Lung (tissue), 12 donors: ENCODE results near the gene ADGRV1. TPM values are rescaled to one million over a fixed set of nuclear protein-coding genes. Genes with fewer than 3 reads are reported as not detected.
"Not testable (repeated sequence)": the region's sequence is repeated elsewhere in the genome, so short reads cannot be mapped to it uniquely, and the experiment has no call there.

Source experiments
- ATAC-seq: fragments of 200-7000 bp; cut with Tn5 transposase; one replicate; pipeline ENCODE4 v1.9.1; 2020; ENCODE audit warnings: moderate number of reproducible peaks; ENCODE audit not compliant: insufficient read depth, low FRiP score
- DNase-seq, 3 donors: peaks; one replicate each; pipeline ENCODE4 v3.0.0-alpha.2; 2013 to 2017
- H3K27ac ChIP-seq, 2 donors: one replicate each; pipeline ENCODE4 v1.5.1; 2013; ENCODE audit warnings: mild to moderate bottlenecking in 2 of 2, moderate library complexity in 2 of 2, control low read depth in 1 of 2, inconsistent platforms in 1 of 2, low read depth in 1 of 2, low read length in 1 of 2
- H3K27me3 ChIP-seq, 3 donors: one replicate each; pipeline ENCODE4 v1.5.1; 2013; ENCODE audit warnings: low read length in 2 of 3; ENCODE audit not compliant: control insufficient read depth in 3 of 3, insufficient read depth in 3 of 3
- H3K36me3 ChIP-seq, 4 donors: one replicate each; pipeline ENCODE4 v1.5.1; 2013; ENCODE audit warnings: low read length in 4 of 4, mild to moderate bottlenecking in 1 of 4, moderate library complexity in 1 of 4; ENCODE audit not compliant: control insufficient read depth in 4 of 4, insufficient read depth in 4 of 4
- H3K4me1 ChIP-seq, 5 donors: one replicate each; pipeline ENCODE4 v1.5.1; 2013; ENCODE audit warnings: low read length in 5 of 5, mild to moderate bottlenecking in 2 of 5, moderate library complexity in 1 of 5; ENCODE audit not compliant: control insufficient read depth in 5 of 5, insufficient read depth in 5 of 5
- H3K4me3 ChIP-seq: one replicate; pipeline ENCODE4 v1.5.1; 2013; ENCODE audit warnings: mild to moderate bottlenecking, control low read depth, moderate library complexity
- H3K9ac ChIP-seq, 2 donors: one replicate each; pipeline ENCODE4 v1.5.1; 2013; ENCODE audit warnings: low read length in 2 of 2, control low read depth in 1 of 2; ENCODE audit not compliant: insufficient read depth in 1 of 2
- H3K9me3 ChIP-seq, 4 donors: one replicate each; pipeline ENCODE4 v1.5.1; 2013; ENCODE audit warnings: low read length in 3 of 4, mild to moderate bottlenecking in 1 of 4, moderate library complexity in 1 of 4; ENCODE audit not compliant: control insufficient read depth in 4 of 4, insufficient read depth in 3 of 4
- CTCF ChIP-seq: IDR thresholded peaks from 2 replicates; pipeline ENCODE4 v1.5.1; 2012; ENCODE audit warnings: mild to moderate bottlenecking; ENCODE audit errors: control extremely low read depth, extremely low read depth
- WGBS, 2 donors: extraction: QIAGEN DNeasy Blood & Tissue Kit; methylation state at CpG; one replicate each; pipeline ENCODE4 v1.1.7; 2013; 5-methylcytosine and 5-hydroxymethylcytosine counted together
- polyA plus RNA-seq, 2 donors: library from polyadenylated mRNA; stranded (reverse); fragments of 200-250 nt; gene quantifications; one replicate each; pipeline ENCODE4 v1.2.1, GENCODE V29; 2013
- total RNA-seq, 2 donors: library from RNA; depleted of rRNA in 1 of 2; stranded (reverse); fragments of >200 nt in 1 of 2; gene quantifications; one replicate each; pipeline ENCODE4 v1.2.1, GENCODE V29; 2014 to 2021
- donor health status: control.
- donor health status: control.
- donor health status: Bipolar disorder and iron deficiency.
- donor health status: healthy.
- donor health status: DM: yes; HTN: yes; CAD: no.

Gene ADGRV1
- total and polyA plus RNA-seq, 4 donors, result 3.6 to 66.2 (median 28.2) TPM

GRCh38 chr5:90615355-90615754 lies 56.8 kb downstream of the ADGRV1 start:
- H3K27me3 ChIP-seq, result no peaks in the 10 kb centered on the region
- WGBS, 2 donors, result 84 to 93% methylated on average over 3 of the region's 3 CpGs
- ATAC-seq (no peak), DNase-seq (no peak)
- TF ChIP-seq CTCF, result no peak
- H3K9me3 ChIP-seq, result no peaks in the 10 kb centered on the region
- H3K27ac ChIP-seq, result no peak overlapping the region
- no peaks in the 10 kb centered on the region for H3K36me3 ChIP-seq
- no peak overlapping the region for H3K9ac ChIP-seq
- no peak overlapping the region for H3K4me3 ChIP-seq
- H3K4me1 ChIP-seq, result no peaks in the 10 kb centered on the region

GRCh38 chr5:90618071-90618470 lies 59.5 kb downstream of the ADGRV1 start:
- WGBS, 2 donors, result 87 to 95% methylated on average over 5 of the region's 5 CpGs
- Histone ChIP-seq H3K27me3 (no peaks in the 10 kb centered on the region), H3K4me1 (no peaks in the 10 kb centered on the region), H3K27ac (no peak overlapping the region), H3K4me3 (no peak overlapping the region), H3K36me3 (no peaks in the 10 kb centered on the region), H3K9me3 (no peaks in the 10 kb centered on the region), H3K9ac (no peak overlapping the region)
- DNase-seq (no peak), ATAC-seq (no peak)
- TF ChIP-seq CTCF, result no peak

- H3K27ac ChIP-seq, H3K4me3 ChIP-seq, H3K4me1 ChIP-seq, H3K9ac ChIP-seq, H3K9me3 ChIP-seq, DNase-seq, H3K36me3 ChIP-seq, ATAC-seq, H3K27me3 ChIP-seq: not testable (repeated sequence)
- WGBS, 2 donors, result 85 to 90% methylated on average over 2 to 5 of the region's 6 CpGs
These were observed 61.2 kb downstream of the ADGRV1 start for GRCh38 chr5:90619762-90620161.

- no peak for DNase-seq
- H3K4me1 ChIP-seq, result no peaks in the 10 kb centered on the region
- no peak overlapping the region for H3K9ac ChIP-seq
- no peaks in the 10 kb centered on the region for H3K9me3 ChIP-seq
- TF ChIP-seq CTCF, result no peak
- no peak overlapping the region for H3K4me3 ChIP-seq
- no peaks in the 10 kb centered on the region for H3K27me3 ChIP-seq
- ATAC-seq, result no peak
- no peaks in the 10 kb centered on the region for H3K36me3 ChIP-seq
- 86 to 92% methylated on average over 3 of the region's 3 CpGs for WGBS, 2 donors
- no peak overlapping the region for H3K27ac ChIP-seq
These were observed 63.3 kb downstream of the ADGRV1 start for GRCh38 chr5:90621848-90622247.
